Measurements from ENCODE around the gene WDR93.
"Not testable (repeated sequence)": the region's sequence is repeated elsewhere in the genome, so short reads cannot be mapped to it uniquely, and the experiment has no call there.

The WDR93 gene

DNA sequence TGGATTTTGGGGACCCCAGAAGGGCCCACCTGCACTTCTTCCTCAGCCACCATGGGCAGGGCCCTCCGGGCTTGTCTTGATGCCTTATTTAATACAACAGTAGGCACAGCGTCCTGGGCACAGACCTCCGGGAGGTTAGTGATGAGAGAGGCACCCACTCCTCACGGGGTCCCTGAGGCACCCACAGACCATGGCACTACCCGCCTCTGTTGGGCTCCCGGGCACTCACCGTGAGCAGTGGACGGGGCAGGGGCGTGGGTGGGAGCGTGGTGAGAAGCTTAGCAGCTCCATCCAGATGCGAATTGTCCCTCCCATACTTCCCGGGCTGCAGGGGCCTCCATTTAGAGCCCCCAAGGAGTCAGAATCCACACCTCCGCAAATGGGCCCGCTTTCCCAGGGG is 85.2 kb downstream of the WDR93 start:
- no peak for DNase-seq

DNA sequence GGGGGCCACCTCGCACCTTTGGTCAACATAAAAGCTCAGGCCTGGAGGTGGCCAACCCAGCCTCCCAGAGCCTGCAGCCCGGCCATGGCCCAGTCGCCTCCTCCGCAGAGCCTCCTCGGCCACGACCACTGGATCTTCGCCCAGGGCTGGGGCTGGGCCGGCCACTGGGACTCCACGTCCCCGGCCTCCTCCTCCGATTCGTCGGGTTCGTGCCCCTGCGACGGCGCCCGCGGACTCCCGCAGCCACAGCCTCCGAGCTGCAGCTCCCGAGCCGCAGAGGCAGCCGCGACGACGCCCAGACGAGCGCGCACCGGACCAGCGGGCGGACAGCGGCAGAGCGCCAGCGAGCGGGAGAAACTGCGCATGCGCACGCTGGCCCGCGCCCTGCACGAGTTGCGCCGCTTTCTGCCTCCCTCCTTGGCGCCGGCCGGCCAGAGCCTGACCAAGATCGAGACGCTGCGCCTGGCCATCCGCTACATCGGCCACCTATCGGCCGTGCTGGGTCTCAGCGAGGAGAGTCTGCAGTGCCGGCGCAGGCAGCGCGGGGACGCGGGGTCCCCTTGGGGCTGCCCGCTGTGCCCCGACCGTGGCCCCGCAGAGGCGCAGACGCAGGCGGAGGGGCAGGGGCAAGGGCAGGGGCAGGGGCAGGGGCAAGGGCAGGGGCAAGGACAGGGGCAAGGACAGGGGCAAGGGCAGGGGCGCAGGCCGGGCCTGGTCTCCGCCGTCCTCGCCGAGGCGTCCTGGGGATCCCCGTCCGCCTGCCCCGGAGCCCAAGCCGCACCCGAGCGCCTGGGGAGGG is 85.9 kb downstream of the WDR93 start, which contains the start of gene MESP2:
MESP2 (plus strand) TSS at position 59 of the 799 bp plus-strand sequence; CDS start at position 85, 26 bp downstream.
- no peak for DNase-seq

- DNase-seq = no peak
Observed at GRCh38 chr15:89777073-89777751, 86.6 kb downstream of the WDR93 start.

- no peak for DNase-seq
Observed at GRCh38 chr15:89777782-89778380, 87.3 kb downstream of the WDR93 start.

DNA sequence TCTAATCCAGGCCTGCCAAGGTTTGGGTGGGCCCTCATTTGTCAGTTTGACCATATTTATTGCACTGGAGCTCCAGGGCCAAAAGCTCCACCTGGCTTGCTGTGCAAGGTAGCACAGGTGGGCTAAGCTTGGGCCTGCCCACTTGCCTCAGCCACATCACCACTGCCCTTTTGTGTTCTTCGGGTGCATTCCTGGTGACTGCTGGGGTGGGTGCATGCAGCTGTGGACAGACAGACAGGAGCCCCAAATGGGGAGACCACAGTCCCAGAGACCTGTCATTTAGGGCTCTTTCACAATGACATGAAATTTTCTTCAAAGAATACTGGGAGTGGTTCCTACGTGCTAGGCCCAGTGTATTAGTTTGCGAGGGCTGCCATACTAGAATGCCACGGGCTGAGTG is 88.2 kb downstream of the WDR93 start:
- DNase-seq = no peak

- no peak for DNase-seq
Observed at GRCh38 chr15:89780601-89781000, 90.0 kb downstream of the WDR93 start.

DNA sequence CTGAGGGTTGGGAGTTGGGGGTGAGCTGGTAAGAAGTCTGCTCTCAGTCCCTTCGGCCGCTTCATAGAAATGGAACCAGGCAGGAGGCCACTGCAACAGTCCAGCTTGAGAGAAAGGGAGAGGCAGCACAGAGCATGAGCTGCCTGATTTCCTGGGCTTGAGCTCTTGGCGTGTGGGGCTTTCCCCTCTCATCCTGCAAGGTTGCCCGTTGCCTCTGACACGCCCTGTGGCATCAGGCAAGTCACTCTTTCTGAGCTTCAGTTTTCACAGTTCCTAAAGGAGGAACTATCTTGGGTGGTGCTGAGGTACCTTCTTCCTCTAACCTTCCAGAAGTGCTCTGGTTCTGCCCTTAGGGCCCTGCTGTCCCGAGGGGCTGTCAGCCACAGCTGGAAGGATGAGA is 90.4 kb downstream of the WDR93 start:
- no peak for DNase-seq

DNA sequence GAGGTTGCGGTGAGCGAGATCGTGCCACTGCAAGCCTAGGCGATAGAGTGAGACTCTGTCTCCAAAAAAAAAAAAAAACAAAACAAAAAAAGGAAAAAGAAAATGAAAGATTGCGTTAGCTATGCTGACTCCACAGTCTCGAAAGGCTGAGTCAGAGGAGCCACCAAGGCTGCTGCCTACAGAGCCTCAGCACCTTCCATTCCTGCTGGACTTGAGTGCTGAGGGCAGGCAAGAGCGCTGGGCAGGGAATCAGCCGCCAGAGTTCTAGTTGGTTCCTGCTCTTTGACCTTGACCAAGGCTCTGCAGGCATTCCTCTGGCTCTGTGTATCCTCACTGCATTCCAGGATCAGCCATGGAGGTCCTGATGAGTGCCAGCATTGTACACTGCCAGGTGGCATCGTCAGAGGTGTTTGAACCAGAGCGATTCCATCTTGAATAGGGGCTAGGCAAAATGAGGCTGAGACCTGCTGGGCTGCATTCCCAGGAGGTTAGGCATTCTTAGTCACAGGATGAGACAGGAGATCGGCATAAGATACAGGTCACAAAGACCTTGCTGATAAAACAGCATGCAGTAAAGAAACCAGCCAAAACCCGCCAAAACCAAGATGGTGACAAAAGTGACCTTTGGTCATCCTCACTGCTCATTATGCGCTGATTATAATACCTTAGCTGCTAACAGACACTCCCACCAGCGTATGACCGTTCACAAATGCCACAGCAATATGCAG is 91.4 kb downstream of the WDR93 start:
- no peak for DNase-seq

GRCh38 chr15:89782619-89782950 is 92.0 kb downstream of the WDR93 start:
- DNase-seq = not testable (repeated sequence)

- DNase-seq = no peak
Observed at GRCh38 chr15:89783111-89783860, 92.7 kb downstream of the WDR93 start.

GRCh38 chr15:89783861-89784685 is 93.5 kb downstream of the WDR93 start:
- no peak for DNase-seq

DNA sequence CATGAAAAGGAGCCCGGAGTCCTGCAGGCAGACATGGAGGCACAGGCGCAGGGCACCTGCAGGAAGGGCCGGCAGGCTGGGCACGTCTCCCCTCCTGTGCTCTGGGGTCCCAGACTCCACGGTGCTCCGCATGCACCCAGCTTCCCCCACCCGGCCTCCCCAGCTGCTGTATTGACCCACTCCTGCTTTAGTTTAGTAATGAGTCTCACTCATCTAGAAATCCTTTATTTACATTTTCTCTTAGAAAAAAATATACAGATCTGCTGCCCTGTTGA is 94.0 kb downstream of the WDR93 start:
- DNase-seq = no peak

DNA sequence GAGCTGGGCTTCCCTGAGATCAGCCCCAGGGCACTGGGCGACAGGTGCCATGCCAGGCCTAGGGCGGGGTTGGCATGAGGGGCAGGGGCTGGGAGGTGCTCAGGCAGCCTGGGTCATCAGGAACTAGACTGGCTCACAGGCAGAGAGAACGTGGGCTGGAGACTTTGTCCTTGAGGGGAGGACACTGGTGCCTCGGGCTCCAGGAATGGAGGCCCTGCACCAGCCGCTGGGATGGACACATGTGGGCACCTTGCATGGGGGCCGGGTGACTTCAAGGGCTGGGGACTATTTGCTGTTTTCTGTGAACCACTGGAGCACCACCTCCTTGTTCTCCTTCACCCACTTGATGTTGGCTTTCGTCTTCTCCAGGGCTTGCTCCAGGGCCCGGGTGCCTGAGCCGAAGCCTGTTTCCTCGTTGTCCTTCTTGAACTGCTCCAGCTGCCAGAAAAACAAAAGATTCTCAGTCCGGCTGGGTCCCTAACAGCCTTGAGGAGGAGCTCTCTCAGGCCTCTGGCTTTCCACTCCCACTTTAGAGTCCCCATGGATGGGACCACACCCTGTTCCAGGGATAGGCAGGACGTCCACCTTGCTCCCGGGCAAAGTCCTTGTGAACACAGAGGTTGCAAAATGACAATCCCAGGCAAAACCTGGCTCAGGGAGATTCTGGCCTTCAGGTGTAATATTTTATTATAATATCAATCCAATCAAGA is 94.6 kb downstream of the WDR93 start:
- DNase-seq = no peak

DNA sequence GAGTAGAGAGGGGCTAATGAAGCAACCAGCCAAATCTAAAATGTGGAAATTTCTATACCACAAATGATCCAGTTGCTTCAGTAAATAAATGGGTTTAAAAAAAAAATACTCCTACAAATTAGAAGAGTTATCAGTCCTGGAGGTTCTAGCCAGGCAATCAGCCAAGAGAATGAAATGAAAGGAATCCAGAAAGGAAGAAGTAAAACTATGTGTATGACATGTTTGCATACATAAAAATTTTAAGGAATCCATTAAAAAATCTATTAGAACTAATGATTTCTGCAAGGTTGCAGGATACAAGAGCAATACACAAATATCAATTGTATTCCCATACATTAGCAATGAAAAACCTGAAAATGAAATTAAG is 95.1 kb downstream of the WDR93 start:
- no peak for DNase-seq

- no peak for DNase-seq
Observed at GRCh38 chr15:89787944-89788343, 97.3 kb downstream of the WDR93 start.

DNA sequence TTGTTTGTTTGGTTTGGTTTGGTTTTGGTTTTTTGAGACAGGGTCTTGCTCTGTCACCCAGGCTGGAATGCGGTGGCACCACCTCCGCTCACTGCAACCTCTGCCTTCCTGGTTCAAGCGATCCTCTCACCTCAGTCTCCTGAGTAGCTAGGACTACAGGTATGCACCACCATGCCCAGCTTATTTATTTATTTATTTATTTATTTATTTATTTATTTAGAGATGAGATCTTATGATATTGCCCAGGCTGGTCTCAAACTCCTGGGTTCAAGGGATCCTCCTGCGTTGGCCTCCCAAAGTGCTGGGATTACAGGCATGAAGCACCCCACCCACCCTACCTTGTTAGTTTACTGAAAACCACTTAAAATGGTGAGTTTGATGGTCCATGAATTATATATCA is 98.0 kb downstream of the WDR93 start:
- not testable (repeated sequence) for DNase-seq

DNA sequence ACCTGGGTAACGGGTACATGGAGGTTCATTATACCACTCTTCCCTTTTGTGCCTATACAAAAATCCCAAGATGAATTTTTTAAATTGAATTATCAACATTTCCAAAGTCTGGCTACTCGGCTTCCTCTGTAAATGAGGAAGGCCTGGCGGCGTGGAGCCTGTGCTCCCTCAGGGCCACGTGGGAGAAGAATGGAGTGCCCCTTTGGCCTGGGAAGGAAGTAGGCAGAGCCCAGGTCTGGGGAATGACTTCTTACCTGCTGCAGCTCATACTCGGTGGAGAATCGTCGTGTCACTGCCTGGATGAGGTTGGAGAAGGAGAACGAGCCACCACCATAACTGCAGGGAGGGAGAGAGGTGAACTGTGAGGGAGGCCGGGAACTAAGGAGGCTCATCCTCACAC is 99.6 kb downstream of the WDR93 start:
- DNase-seq = no peak

GRCh38 chr15:89790661-89791060 is 100.0 kb downstream of the WDR93 start:
- no peak for DNase-seq

DNA sequence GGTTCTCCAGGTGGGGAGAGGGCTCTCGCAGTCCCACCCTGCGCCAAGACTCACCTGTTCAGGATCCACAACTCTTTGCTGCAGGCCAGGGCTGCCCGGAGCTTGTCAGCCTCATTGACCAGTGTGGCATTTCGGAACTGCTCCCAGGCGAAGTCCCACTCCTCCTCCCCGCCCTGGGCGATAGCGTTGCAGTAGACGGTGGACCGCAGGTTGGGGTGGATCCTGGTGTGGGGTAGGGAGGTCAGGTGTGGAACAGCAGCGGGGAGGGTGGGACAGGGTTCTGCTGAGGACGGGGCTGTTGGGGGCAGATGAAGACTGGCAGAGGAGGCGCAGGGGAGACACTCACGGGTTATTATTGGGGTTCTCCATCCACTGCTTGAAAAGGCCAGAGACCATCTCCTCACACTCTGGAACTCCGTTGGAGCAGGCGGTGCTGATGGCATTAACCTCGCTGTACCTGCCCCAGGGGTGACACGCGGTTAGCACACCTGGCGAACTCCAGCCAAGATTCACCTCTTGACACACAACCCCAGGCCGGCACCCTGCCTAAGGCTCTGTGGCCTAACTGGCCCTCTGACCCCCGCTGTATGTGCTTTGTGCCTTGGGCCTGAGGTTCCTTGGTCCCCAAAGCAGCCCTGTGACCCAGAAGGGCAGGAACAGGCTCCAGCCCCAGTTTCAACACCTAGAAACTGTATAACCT is 101.6 kb downstream of the WDR93 start:
- no peak for DNase-seq

Measured in NCI-H1436 treated with DMSO at 0.1 percent for 48 hours (cell line).